Cortex of kidney (tissue), 1 donor: ENCODE measurements around the gene LYZL4.

Source experiments
- DNase-seq: peaks from one replicate; lab custom pipeline; 2025; lab: John Stamatoyannopoulos, UW

The LYZL4 gene

DNA sequence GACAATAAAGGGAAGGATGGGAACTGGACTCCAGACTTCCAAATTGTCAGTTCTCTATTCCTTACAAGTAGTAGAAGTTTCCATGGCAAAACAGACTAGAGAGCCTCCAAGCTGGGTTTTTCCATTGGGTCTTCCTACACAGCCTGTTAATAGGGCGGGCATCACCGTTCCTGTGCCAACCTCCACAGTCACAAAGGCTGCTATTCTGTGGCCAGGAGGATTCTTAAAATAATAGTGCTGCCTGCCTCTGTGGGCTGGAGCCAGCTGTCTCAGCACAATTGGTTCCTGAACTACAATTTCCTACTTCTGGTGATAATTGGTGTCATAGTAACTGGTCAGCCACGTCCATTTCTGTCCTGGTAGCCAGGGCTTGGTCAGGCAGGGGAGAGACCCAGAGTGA lies 38.6 kb downstream of the LYZL4 start:
- DNase-seq: no peak

- no peak for DNase-seq
Measured at GRCh38 chr3:42369832-42370231, 40.6 kb downstream of the LYZL4 start.

GRCh38 chr3:42369304-42369703 lies 41.1 kb downstream of the LYZL4 start:
- no peak for DNase-seq

- DNase-seq: no peak
Measured at GRCh38 chr3:42368861-42369260, 41.5 kb downstream of the LYZL4 start.

DNA sequence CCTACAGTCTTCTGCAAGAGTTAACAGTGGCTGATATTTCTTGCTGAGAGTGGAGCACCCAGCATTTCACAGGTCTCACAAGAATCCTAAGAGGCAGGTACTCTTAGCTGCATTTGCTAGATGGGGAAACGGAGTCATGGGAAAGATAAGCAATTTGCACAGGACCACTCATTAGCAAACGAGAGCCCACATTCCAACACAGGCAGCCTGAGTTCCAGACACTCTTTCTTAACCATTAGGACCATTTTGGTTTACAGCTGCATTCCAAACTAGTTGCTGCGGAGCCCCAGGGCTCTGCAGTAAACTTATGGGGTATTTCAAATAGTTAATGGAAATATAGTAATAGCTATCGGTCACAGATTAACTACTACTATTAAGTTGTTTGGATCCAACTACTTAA lies 42.5 kb downstream of the LYZL4 start:
- DNase-seq: no peak

GRCh38 chr3:42366550-42366949 lies 43.9 kb downstream of the LYZL4 start:
- DNase-seq: no peak

GRCh38 chr3:42357335-42357734 lies 53.1 kb downstream of the LYZL4 start:
- no peak for DNase-seq

GRCh38 chr3:42355612-42356011 lies 54.8 kb downstream of the LYZL4 start:
- DNase-seq: no peak

GRCh38 chr3:42353631-42354030 lies 56.8 kb downstream of the LYZL4 start:
- no peak for DNase-seq

GRCh38 chr3:42351207-42351606 lies 59.2 kb downstream of the LYZL4 start:
- DNase-seq: no peak

GRCh38 chr3:42349765-42350594 lies 60.4 kb downstream of the LYZL4 start:
- no peak for DNase-seq

GRCh38 chr3:42347928-42348327 lies 62.5 kb downstream of the LYZL4 start:
- DNase-seq: no peak
